ENCODE results near the gene LAS1L.

- TF ChIP-seq EZH2phosphoT487 (IDR thresholded peaks at IDR 0.05; ENCODE audit: insufficient read depth, low read depth) = no peak
- no peak for TF ChIP-seq EZH2 (IDR thresholded peaks at IDR 0.05; ENCODE audit: insufficient read depth, poor library complexity, severe bottlenecking)
Measured at GRCh38 chrX:65532016-65532415, 2.6 kb downstream of the LAS1L start.
